Keratinocyte (primary cell): ENCODE data around the gene SPTSSA. TPM values are rescaled to one million over a fixed set of nuclear protein-coding genes. Genes with fewer than 3 reads are reported as not detected.

Experiments used
- DNase-seq: peaks from one replicate; pipeline ENCODE4 v3.0.0-alpha.2; 2011; ENCODE audit warnings: low read depth, missing footprints, low spot score
- FAIRE-seq: peaks from 2 replicates; lab custom pipeline; 2011; peaks lifted over from hg19 to GRCh38; lab: Jason Lieb, UNC
- H2AFZ ChIP-seq: 2 replicates; pipeline ENCODE4 v1.6.0; 2012; ENCODE audit warnings: low read length, control low read depth, inconsistent platforms; ENCODE audit not compliant: control insufficient read depth
- H3K27ac ChIP-seq: 2 replicates; pipeline ENCODE4 v1.5.1; 2011; ENCODE audit warnings: low read length; ENCODE audit not compliant: control insufficient read depth, insufficient read depth
- H3K27me3 ChIP-seq: 3 replicates; pipeline ENCODE4 v1.6.0; 2011; ENCODE audit warnings: low read length; ENCODE audit not compliant: control insufficient read depth, insufficient read depth; ENCODE audit errors: extremely low read depth
- H3K36me3 ChIP-seq, 2 experiments: 2 replicates in 1 of 2; 3 replicates in 1 of 2; pipeline ENCODE4 v1.5.1; 2011; ENCODE audit warnings: low read length in 2 of 2, mild to moderate bottlenecking in 1 of 2; ENCODE audit not compliant: control insufficient read depth in 2 of 2, insufficient read depth in 2 of 2; ENCODE audit errors: extremely low read depth in 1 of 2
- H3K4me1 ChIP-seq: 3 replicates; pipeline ENCODE4 v1.5.1; 2011; ENCODE audit warnings: low read length; ENCODE audit not compliant: control insufficient read depth, insufficient read depth; ENCODE audit errors: extremely low read depth
- H3K4me2 ChIP-seq: 3 replicates; pipeline ENCODE4 v1.6.0; 2011; ENCODE audit warnings: low read depth, low read length; ENCODE audit not compliant: control insufficient read depth, insufficient read depth; ENCODE audit errors: extremely low read depth
- H3K4me3 ChIP-seq, 3 experiments: fragments of 200-600 bp in 1 of 3; sonication (generic) in 1 of 3; 2 replicates in 2 of 3; 3 replicates in 1 of 3; pipeline ENCODE4 v1.5.1; 2011 to 2016; ENCODE audit warnings: low read length in 3 of 3, mild to moderate bottlenecking in 3 of 3, control low read depth in 2 of 3, inconsistent platforms in 1 of 3, low read depth in 1 of 3, mixed read lengths in 1 of 3, mixed run types in 1 of 3, moderate library complexity in 1 of 3; ENCODE audit not compliant: control insufficient read depth in 2 of 3, insufficient read depth in 2 of 3; ENCODE audit errors: extremely low read depth in 1 of 3
- H3K79me2 ChIP-seq: 2 replicates; pipeline ENCODE4 v1.6.0; 2012; ENCODE audit warnings: low read length; ENCODE audit not compliant: control insufficient read depth, insufficient read depth
- H3K9ac ChIP-seq: 3 replicates; pipeline ENCODE4 v1.6.0; 2011; ENCODE audit warnings: low read length; ENCODE audit not compliant: control insufficient read depth, insufficient read depth; ENCODE audit errors: extremely low read depth
- H3K9me1 ChIP-seq: 3 replicates; pipeline ENCODE4 v1.6.0; 2011; ENCODE audit warnings: low read length; ENCODE audit not compliant: control insufficient read depth, insufficient read depth; ENCODE audit errors: extremely low read depth
- H3K9me3 ChIP-seq: 2 replicates; pipeline ENCODE4 v1.5.1; 2012; ENCODE audit warnings: low read depth, low read length; ENCODE audit not compliant: control insufficient read depth
- H4K20me1 ChIP-seq: 3 replicates; pipeline ENCODE4 v1.6.0; 2011; ENCODE audit warnings: low read length; ENCODE audit not compliant: control insufficient read depth, insufficient read depth; ENCODE audit errors: extremely low read depth
- CTCF ChIP-seq, 3 experiments: IDR thresholded peaks in 1 of 3; conservative IDR thresholded peaks in 1 of 3; optimal IDR thresholded peaks in 1 of 3; 2 replicates in 2 of 3; 3 replicates in 1 of 3; pipeline versions ENCODE3 to v1.5.1; 2011; ENCODE audit warnings: low read length in 3 of 3, mild to moderate bottlenecking in 3 of 3, moderate library complexity in 2 of 3, control low read depth in 1 of 3, inconsistent platforms in 1 of 3; ENCODE audit not compliant: insufficient read depth in 2 of 3; ENCODE audit errors: extremely low read depth in 1 of 3
- EZH2 ChIP-seq: IDR thresholded peaks from one replicate; pipeline ENCODE4 v1.6.1; 2012; ENCODE audit warnings: inconsistent platforms, mild to moderate bottlenecking, low read length, moderate library complexity
- dilution Hi-C: fragments of 300-500 bp; cut with MboI; formaldehyde crosslinking; loops from one replicate; pipeline ENCODE4 v1.7.0; 2020; ENCODE audit warnings: low sequenced_read_pairs; ENCODE audit not compliant: extremely low pct_ligation_motif_present
- polyA plus RNA-seq, 5 experiments: library from polyadenylated mRNA; depleted of rRNA in 3 of 5; stranded (reverse) in 3 of 5; stranded (forward) in 1 of 5; unstranded in 1 of 5; fragments of >200 nt; gene quantifications; 1 replicate in 1 of 5; 2 replicates in 3 of 5; 3 replicates in 1 of 5; pipeline versions ENCODE4 v1.2.1 to v1.2.3, GENCODE V29; 2011 to 2012; ENCODE audit warnings: missing spikeins in 2 of 5, low read depth in 1 of 5, low replicate concordance in 1 of 5

The SPTSSA gene
- polyA plus RNA-seq, 1 donor (not counting 4 experiments of a cell fraction or from before 2014, with no cell fraction given): 43.9 TPM

- TF ChIP-seq EZH2 (no peak), CTCF (optimal IDR thresholded peaks at IDR 0.05 in 1 of 3, IDR thresholded peaks at IDR 0.05 in 1 of 3, conservative IDR thresholded peaks at IDR 0.05 in 1 of 3; ENCODE audit: extremely low read depth in 1 of 3, insufficient read depth in 2 of 3, low read length in 3 of 3) (no peak)
- no peak for DNase-seq
- no peak overlapping the region for H3K9ac ChIP-seq
- no peaks in the 10 kb centered on the region for H3K36me3 ChIP-seq
- H3K79me2 ChIP-seq: no peaks in the 10 kb centered on the region
- no peaks in the 10 kb centered on the region for H3K9me3 ChIP-seq
- no peaks in the 10 kb centered on the region for H3K9me1 ChIP-seq
- FAIRE-seq: no peak
- H3K4me2 ChIP-seq: no peak overlapping the region
- dilution Hi-C loops: no loop called here
- H4K20me1 ChIP-seq: no peaks in the 10 kb centered on the region
- H3K27ac ChIP-seq: no peak overlapping the region
- H3K4me3 ChIP-seq: no peak overlapping the region
- H3K4me1 ChIP-seq: no peaks in the 10 kb centered on the region
- no peaks in the 10 kb centered on the region for H3K27me3 ChIP-seq
- no peak overlapping the region for H2AFZ ChIP-seq
Observed at GRCh38 chr14:34407951-34408350, 54.1 kb downstream of the SPTSSA start.

- Histone ChIP-seq H3K27ac (no peak overlapping the region), H3K9me1 (no peaks in the 10 kb centered on the region), H3K4me3 (no peak overlapping the region), H3K9me3 (no peaks in the 10 kb centered on the region), H4K20me1 (no peaks in the 10 kb centered on the region), H3K4me2 (no peak overlapping the region), H3K79me2 (no peaks in the 10 kb centered on the region), H3K36me3 (no peaks in the 10 kb centered on the region), H2AFZ (no peak overlapping the region), H3K4me1 (no peaks in the 10 kb centered on the region), H3K27me3 (no peaks in the 10 kb centered on the region), H3K9ac (no peak overlapping the region)
- DNase-seq (no peak), FAIRE-seq (no peak)
- TF ChIP-seq EZH2 (no peak), CTCF (optimal IDR thresholded peaks at IDR 0.05 in 1 of 3, IDR thresholded peaks at IDR 0.05 in 1 of 3, conservative IDR thresholded peaks at IDR 0.05 in 1 of 3; ENCODE audit: extremely low read depth in 1 of 3, insufficient read depth in 2 of 3, low read length in 3 of 3) (no peak)
- dilution Hi-C loops: no loop called here
Observed at GRCh38 chr14:34404416-34404815, 57.6 kb downstream of the SPTSSA start.
